Neuronal stem cell (in vitro differentiated cells): ENCODE results near the gene PSMD3.
"Not testable (repeated sequence)": the region's sequence is repeated elsewhere in the genome, so short reads cannot be mapped to it uniquely, and the experiment has no call there.

Experiments
- DNase-seq: peaks from one replicate; pipeline ENCODE4 v3.0.0-alpha.2; 2013; ENCODE audit warnings: low spot score
- H2AFZ ChIP-seq: one replicate; pipeline ENCODE4 v1.6.1; 2013; ENCODE audit warnings: mild to moderate bottlenecking, low read length, inconsistent platforms
- H2AK5ac ChIP-seq: 2 replicates; pipeline ENCODE4 v1.6.1; 2013; ENCODE audit warnings: low read depth, mild to moderate bottlenecking, inconsistent platforms, low read length, moderate library complexity, mixed read lengths
- H2BK120ac ChIP-seq: 2 replicates; pipeline ENCODE4 v1.6.1; 2013; ENCODE audit warnings: low read depth, mild to moderate bottlenecking, inconsistent platforms, low read length, moderate library complexity, mixed read lengths
- H2BK12ac ChIP-seq: one replicate; pipeline ENCODE4 v1.6.1; 2013; ENCODE audit warnings: low read length, inconsistent platforms
- H2BK15ac ChIP-seq: 2 replicates; pipeline ENCODE4 v1.6.1; 2013; ENCODE audit warnings: mild to moderate bottlenecking, low read length, inconsistent platforms, mixed read lengths
- H2BK5ac ChIP-seq: one replicate; pipeline ENCODE4 v1.6.1; 2013; ENCODE audit warnings: inconsistent platforms, mild to moderate bottlenecking, low read length, moderate library complexity
- H3K14ac ChIP-seq: one replicate; pipeline ENCODE4 v1.6.1; 2013; ENCODE audit warnings: low read length, inconsistent platforms
- H3K18ac ChIP-seq: 2 replicates; pipeline ENCODE4 v1.6.1; 2013; ENCODE audit warnings: low read length, inconsistent platforms
- H3K23ac ChIP-seq: 2 replicates; pipeline ENCODE4 v1.6.1; 2013; ENCODE audit warnings: low read depth, mild to moderate bottlenecking, mixed read lengths, low read length, inconsistent platforms; ENCODE audit not compliant: poor library complexity
- H3K27ac ChIP-seq: replicated peaks from 3 replicates; pipeline ENCODE4 v1.5.1; 2013; ENCODE audit warnings: low read length, inconsistent platforms
- H3K27me3 ChIP-seq, 3 experiments: 2 replicates each; pipeline ENCODE4 v1.6.1; 2013; ENCODE audit warnings: low read length in 3 of 3, mild to moderate bottlenecking in 2 of 3, inconsistent platforms in 1 of 3, low read depth in 1 of 3, mixed read lengths in 1 of 3, moderate library complexity in 1 of 3; ENCODE audit not compliant: control insufficient read depth in 3 of 3, insufficient read depth in 3 of 3
- H3K36me3 ChIP-seq, 2 donors: replicated peaks in 1 of 2; 2 replicates each; pipeline ENCODE4 v1.6.1; 2013; ENCODE audit warnings: low read length in 2 of 2; ENCODE audit not compliant: control insufficient read depth in 2 of 2, insufficient read depth in 2 of 2
- H3K4ac ChIP-seq: 2 replicates; pipeline ENCODE4 v1.6.1; 2013; ENCODE audit warnings: inconsistent platforms, mild to moderate bottlenecking, low read length, moderate library complexity
- H3K4me1 ChIP-seq, 2 donors: 1 replicate in 1 of 2; 2 replicates in 1 of 2; pipeline ENCODE4 v1.6.1; 2013; ENCODE audit warnings: low read length in 2 of 2, low read depth in 1 of 2; ENCODE audit not compliant: control insufficient read depth in 2 of 2, insufficient read depth in 1 of 2
- H3K4me2 ChIP-seq: one replicate; pipeline ENCODE4 v1.6.1; 2013; ENCODE audit warnings: mild to moderate bottlenecking, low read length, inconsistent platforms; ENCODE audit not compliant: insufficient read depth, poor library complexity, severe bottlenecking
- H3K4me3 ChIP-seq, 2 donors: 2 replicates each; pipeline ENCODE4 v1.5.1; 2013; ENCODE audit warnings: low read length in 2 of 2, mild to moderate bottlenecking in 2 of 2, inconsistent platforms in 1 of 2, moderate library complexity in 1 of 2
- H3K79me1 ChIP-seq: one replicate; pipeline ENCODE4 v1.6.1; 2013; ENCODE audit warnings: low read depth, mild to moderate bottlenecking, inconsistent platforms, low read length, moderate library complexity
- H3K9ac ChIP-seq: one replicate; pipeline ENCODE4 v1.6.1; 2013; ENCODE audit warnings: mild to moderate bottlenecking, low read depth, low read length, inconsistent platforms; ENCODE audit not compliant: poor library complexity
- H3K9me3 ChIP-seq, 2 donors: replicated peaks in 1 of 2; 2 replicates each; pipeline versions ENCODE3 to v1.6.1; 2013; ENCODE audit warnings: low read length in 2 of 2, mild to moderate bottlenecking in 2 of 2, inconsistent platforms in 1 of 2, low read depth in 1 of 2, mixed read lengths in 1 of 2, moderate library complexity in 1 of 2; ENCODE audit not compliant: control insufficient read depth in 2 of 2, insufficient read depth in 1 of 2
- H4K8ac ChIP-seq: one replicate; pipeline ENCODE4 v1.6.1; 2013; ENCODE audit warnings: low read depth, mild to moderate bottlenecking, inconsistent platforms, low read length, moderate library complexity
- H4K91ac ChIP-seq: one replicate; pipeline ENCODE4 v1.6.1; 2013; ENCODE audit warnings: low read length, low read depth, mild to moderate bottlenecking, inconsistent platforms; ENCODE audit not compliant: poor library complexity
- WGBS, 2 donors: extraction: QIAGEN DNeasy Blood & Tissue Kit; methylation state at CpG; one replicate each; pipeline ENCODE4 v1.1.7; 2013; ENCODE audit warnings: missing lambda C conversion rate in 2 of 2, mixed read lengths in 1 of 2; ENCODE audit not compliant: insufficient read length in 2 of 2, insufficient replicate concordance in 1 of 2; ENCODE audit errors: extremely low coverage in 2 of 2; 5-methylcytosine and 5-hydroxymethylcytosine counted together

The PSMD3 gene

DNA sequence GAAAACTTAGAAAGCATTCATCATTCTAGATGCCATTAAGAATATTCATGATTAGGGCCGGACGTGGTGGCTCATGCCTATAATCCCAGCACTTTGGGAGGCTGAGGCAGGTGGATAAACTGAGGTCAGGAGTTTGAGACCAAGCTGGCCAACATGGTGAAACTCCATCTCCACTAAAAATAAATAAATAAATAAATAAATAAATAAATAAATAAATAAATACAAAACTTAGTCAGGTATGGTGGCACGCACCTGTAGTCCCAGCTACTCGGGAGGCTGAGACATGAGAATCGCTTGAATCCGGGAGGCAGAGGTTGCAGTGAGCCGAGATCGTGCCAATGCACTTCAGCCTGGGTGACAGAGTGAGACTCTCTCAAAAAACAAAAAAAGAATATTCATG lies 20.7 kb downstream of the PSMD3 start:
- not testable (repeated sequence) for H2BK5ac ChIP-seq, H3K27ac ChIP-seq
- no CpG with 5 or more reads among the region's 8 CpGs for WGBS, 2 donors

GRCh38 chr17:40004072-40004471 lies 23.5 kb downstream of the PSMD3 start:
- H4K91ac ChIP-seq: no peak overlapping the region
- H4K8ac ChIP-seq: no peak overlapping the region
- H3K9me3 ChIP-seq: peaks cover 0 to 2% of the 10 kb centered on the region in 2 donors
- H3K4ac ChIP-seq: no peak overlapping the region
- H3K4me2 ChIP-seq: no peak overlapping the region
- no peak overlapping the region for H2BK5ac ChIP-seq
- no peak overlapping the region for H3K18ac ChIP-seq
- H3K4me1 ChIP-seq: no peaks in the 10 kb centered on the region
- no CpG with 5 or more reads among the region's 9 CpGs for WGBS, 2 donors
- no peak overlapping the region for H3K9ac ChIP-seq
- H2BK120ac ChIP-seq: no peak overlapping the region
- no peak overlapping the region for H3K27ac ChIP-seq
- DNase-seq: no peak
- no peaks in the 10 kb centered on the region for H3K36me3 ChIP-seq
- H3K4me3 ChIP-seq: no peak overlapping the region
- H2BK15ac ChIP-seq: no peak overlapping the region
- no peak overlapping the region for H3K14ac ChIP-seq
- H2BK12ac ChIP-seq: no peak overlapping the region
- no peak overlapping the region for H3K23ac ChIP-seq
- H3K79me1 ChIP-seq: peaks cover 1% of the 10 kb centered on the region
- no peak overlapping the region for H2AFZ ChIP-seq
- no peaks in the 10 kb centered on the region for H3K27me3 ChIP-seq
- H2AK5ac ChIP-seq: no peak overlapping the region

More for the DNA sequence above, 20.7 kb downstream of the PSMD3 start:
- not testable (repeated sequence) for H4K8ac ChIP-seq, H3K18ac ChIP-seq, H3K4me1 ChIP-seq, H2BK15ac ChIP-seq, H3K9me3 ChIP-seq, H3K4me2 ChIP-seq, H3K4me3 ChIP-seq, H2AFZ ChIP-seq, H3K14ac ChIP-seq, H2BK120ac ChIP-seq, H4K91ac ChIP-seq, H2AK5ac ChIP-seq, DNase-seq, H3K9ac ChIP-seq, H3K4ac ChIP-seq, H3K79me1 ChIP-seq, H3K23ac ChIP-seq, H3K27me3 ChIP-seq, H2BK12ac ChIP-seq
- H3K36me3 ChIP-seq: peaks cover 16 to 20% of the 10 kb centered on the region in 2 donors

- Histone ChIP-seq H3K14ac (no peak overlapping the region), H3K36me3 (no peaks in the 10 kb centered on the region), H3K18ac (no peak overlapping the region), H3K9me3 (peaks cover 0 to 2% of the 10 kb centered on the region in 2 donors), H2BK120ac (no peak overlapping the region), H4K91ac (no peak overlapping the region), H3K4ac (no peak overlapping the region), H3K4me3 (no peak overlapping the region), H3K9ac (no peak overlapping the region), H3K4me1 (no peaks in the 10 kb centered on the region), H3K79me1 (peaks cover 1% of the 10 kb centered on the region), H3K23ac (no peak overlapping the region), H3K27ac (no peak overlapping the region), H3K4me2 (no peak overlapping the region), H3K27me3 (no peaks in the 10 kb centered on the region), H2BK5ac (no peak overlapping the region), H2AFZ (no peak overlapping the region), H4K8ac (no peak overlapping the region), H2BK15ac (no peak overlapping the region), H2AK5ac (no peak overlapping the region), H2BK12ac (no peak overlapping the region)
- no CpG with 5 or more reads among the region's 7 CpGs for WGBS, 2 donors
- DNase-seq: no peak
These were observed 24.1 kb downstream of the PSMD3 start for GRCh38 chr17:40004712-40005111.

- no peak overlapping the region for H3K18ac ChIP-seq
These were observed 24.9 kb downstream of the PSMD3 start for GRCh38 chr17:40005520-40005919.

More at GRCh38 chr17:40005520-40005919, 24.9 kb downstream of the PSMD3 start:
- no peaks in the 10 kb centered on the region for H3K27me3 ChIP-seq
- H2BK15ac ChIP-seq: no peak overlapping the region
- no peak overlapping the region for H4K8ac ChIP-seq
- H3K14ac ChIP-seq: no peak overlapping the region
- H2BK12ac ChIP-seq: no peak overlapping the region
- H3K27ac ChIP-seq: no peak overlapping the region
- H2AFZ ChIP-seq: no peak overlapping the region
- WGBS, 2 donors: no CpG with 5 or more reads among the region's 6 CpGs
- no peak overlapping the region for H4K91ac ChIP-seq
- no peaks in the 10 kb centered on the region for H3K36me3 ChIP-seq
- no peak overlapping the region for H2BK120ac ChIP-seq
- no peak overlapping the region for H3K9ac ChIP-seq
- H3K4me3 ChIP-seq: no peak overlapping the region
- peaks cover 0 to 2% of the 10 kb centered on the region in 2 donors for H3K9me3 ChIP-seq
- no peaks in the 10 kb centered on the region for H3K4me1 ChIP-seq
- H3K23ac ChIP-seq: no peak overlapping the region
- no peak overlapping the region for H3K4me2 ChIP-seq
- H2BK5ac ChIP-seq: no peak overlapping the region
- H3K79me1 ChIP-seq: peaks cover 1% of the 10 kb centered on the region
- H2AK5ac ChIP-seq: no peak overlapping the region
- H3K4ac ChIP-seq: no peak overlapping the region
- DNase-seq: no peak
